ENCODE measurements around the gene MAN1A2. TPM values are rescaled to one million over a fixed set of nuclear protein-coding genes. Genes with fewer than 3 reads are reported as not detected.
"Not testable (repeated sequence)": the region's sequence is repeated elsewhere in the genome, so short reads cannot be mapped to it uniquely, and the experiment has no call there.

Gene MAN1A2
- total RNA-seq, 1 donor from 2014 or later: 32.8 TPM

- ATAC-seq (no peak), DNase-seq (ENCODE audit: low spot score) (no peak)
Observed at GRCh38 chr1:117555806-117556205, 188.6 kb downstream of the MAN1A2 start.

- no peak for DNase-seq (ENCODE audit: low spot score)
- ATAC-seq: no peak
Observed at GRCh38 chr1:117556341-117556740, 189.1 kb downstream of the MAN1A2 start.

GRCh38 chr1:117556976-117557375 is 189.7 kb downstream of the MAN1A2 start:
- ATAC-seq (no peak), DNase-seq (ENCODE audit: low spot score) (no peak)

- DNase-seq (ENCODE audit: low spot score): peak; percentile 22
- not testable (repeated sequence) for ATAC-seq
Observed at GRCh38 chr1:117558451-117558850, 191.2 kb downstream of the MAN1A2 start.

- peak; percentile 11 for DNase-seq (ENCODE audit: low spot score)
Observed at GRCh38 chr1:117559139-117559538, 191.9 kb downstream of the MAN1A2 start.

GRCh38 chr1:117559985-117560384 is 192.7 kb downstream of the MAN1A2 start:
- DNase-seq (ENCODE audit: low spot score): no peak
- no peak for ATAC-seq

More at GRCh38 chr1:117559139-117559538, 191.9 kb downstream of the MAN1A2 start:
- no peak for ATAC-seq

GRCh38 chr1:117561071-117561470 is 193.8 kb downstream of the MAN1A2 start:
- DNase-seq (ENCODE audit: low spot score) (peak; percentile 35), ATAC-seq (no peak)

- peak; percentile 24 for DNase-seq (ENCODE audit: low spot score)
Observed at GRCh38 chr1:117561551-117561950, 194.3 kb downstream of the MAN1A2 start.

GRCh38 chr1:117562581-117563491 is 195.6 kb downstream of the MAN1A2 start:
- peak; percentile 80 for ATAC-seq
- DNase-seq (ENCODE audit: low spot score): peak; percentile 42

More at GRCh38 chr1:117561551-117561950, 194.3 kb downstream of the MAN1A2 start:
- ATAC-seq: no peak

GRCh38 chr1:117563492-117563875 is 196.2 kb downstream of the MAN1A2 start:
- DNase-seq (ENCODE audit: low spot score) (no peak), ATAC-seq (no peak)

GRCh38 chr1:117564227-117565075 is 197.2 kb downstream of the MAN1A2 start:
- DNase-seq (ENCODE audit: low spot score) (peak; percentile 15), ATAC-seq (no peak)

GRCh38 chr1:117565076-117565556 is 197.9 kb downstream of the MAN1A2 start:
- ATAC-seq: no peak
- peak; percentile 12 for DNase-seq (ENCODE audit: low spot score)

- no peak for ATAC-seq
- DNase-seq (ENCODE audit: low spot score): peak; percentile 41
Observed at GRCh38 chr1:117565745-117566455, 198.7 kb downstream of the MAN1A2 start.

GRCh38 chr1:117566556-117566955 is 199.3 kb downstream of the MAN1A2 start:
- ATAC-seq (no peak), DNase-seq (ENCODE audit: low spot score) (peak; percentile 15)

- DNase-seq (ENCODE audit: low spot score) (peak; percentile 40), ATAC-seq (no peak)
Observed at GRCh38 chr1:117567435-117567834, 200.2 kb downstream of the MAN1A2 start.

GRCh38 chr1:117567976-117568375 is 200.7 kb downstream of the MAN1A2 start:
- peak; percentile 21 for DNase-seq (ENCODE audit: low spot score)
- ATAC-seq: no peak

- ATAC-seq (no peak), DNase-seq (ENCODE audit: low spot score) (peak; percentile 5)
Observed at GRCh38 chr1:117568999-117569398, 201.8 kb downstream of the MAN1A2 start.

GRCh38 chr1:117569856-117570255 is 202.6 kb downstream of the MAN1A2 start:
- no peak for DNase-seq (ENCODE audit: low spot score)
- no peak for ATAC-seq

- peak; percentile 24 for DNase-seq (ENCODE audit: low spot score)
- ATAC-seq: no peak
Observed at GRCh38 chr1:117570988-117571409, 203.8 kb downstream of the MAN1A2 start.

GRCh38 chr1:117571496-117571895 is 204.2 kb downstream of the MAN1A2 start:
- ATAC-seq (no peak), DNase-seq (ENCODE audit: low spot score) (peak; percentile 18)

- DNase-seq (ENCODE audit: low spot score) (peak; percentile 30), ATAC-seq (peak; percentile 24)
Observed at GRCh38 chr1:117572546-117572945, 205.3 kb downstream of the MAN1A2 start.
